ENCODE measurements around the gene NID1. TPM values are rescaled to one million over a fixed set of nuclear protein-coding genes. Genes with fewer than 3 reads are reported as not detected.
"Not testable (repeated sequence)": the region's sequence is repeated elsewhere in the genome, so short reads cannot be mapped to it uniquely, and the experiment has no call there.

NID1 gene
- total RNA-seq, 1 experiment from 2014 or later, result 48.5 TPM

- POLR2A ChIA-PET, result no interaction called here
These were observed 16.8 kb upstream of the NID1 start for GRCh38 chr1:236081546-236082227.

GRCh38 chr1:236079703-236080102 lies 14.8 kb upstream of the NID1 start:
- intact Hi-C loops (cut with micrococcal nuclease; ENCODE audit: unreplicated experiment), result loop anchor here (5.0 kb wide), 1 partner anchor 77 kb away; no protein-coding TSS in a partner anchor
- no TSS peak for BruUV-seq (replicated peaks)
- CTCF ChIA-PET, result no interaction called here

More at GRCh38 chr1:236081546-236082227, 16.8 kb upstream of the NID1 start:
- BruUV-seq (replicated peaks), result no TSS peak
- no peak overlapping the region for H3K27ac Mint-ChIP-seq (ENCODE audit: unreplicated experiment)
- no peak for DNase-seq
- H3K4me3 Mint-ChIP-seq (ENCODE audit: unreplicated experiment), result peak overlapping the region; percentile 8
- intact Hi-C loops (cut with micrococcal nuclease; ENCODE audit: unreplicated experiment), result loop anchor here (5.0 kb wide), 1 partner anchor 79 kb away; no protein-coding TSS in a partner anchor
- no peak for TF ChIP-seq CTCF (IDR thresholded peaks at IDR 0.05; ENCODE audit: insufficient read depth in 1 of 2, low read depth in 1 of 2, low read length in 1 of 2, severe bottlenecking in 1 of 2, unreplicated experiment in 1 of 2)
- no peaks in the 10 kb centered on the region for H3K9me3 Mint-ChIP-seq (ENCODE audit: unreplicated experiment)
- H3K4me3 ChIP-seq (ENCODE audit: low read depth, low read length), result no peak overlapping the region
- H3K4me1 ChIP-seq, result peaks cover 21% of the 10 kb centered on the region
- H3K4me1 Mint-ChIP-seq (ENCODE audit: low read depth, unreplicated experiment), result peaks cover 19% of the 10 kb centered on the region
- CTCF ChIA-PET, result no interaction called here
- no peaks in the 10 kb centered on the region for H3K27me3 ChIP-seq (replicated peaks; ENCODE audit: control insufficient read depth, insufficient read depth, low read length)
- peaks cover 6% of the 10 kb centered on the region for H3K36me3 Mint-ChIP-seq (ENCODE audit: insufficient read depth, unreplicated experiment)
- H3K27me3 Mint-ChIP-seq (ENCODE audit: insufficient read depth, unreplicated experiment), result no peaks in the 10 kb centered on the region
- no peaks in the 10 kb centered on the region for H3K36me3 ChIP-seq (ENCODE audit: control insufficient read depth, insufficient read depth, low read length)
- no peaks in the 10 kb centered on the region for H3K9me3 ChIP-seq

GRCh38 chr1:236078993-236079392 lies 14.1 kb upstream of the NID1 start:
- BruUV-seq (replicated peaks), result no TSS peak
- ChIA-PET POLR2A (no interaction called here), CTCF (no interaction called here)
- Mint-ChIP-seq H3K36me3 (ENCODE audit: insufficient read depth, unreplicated experiment) (peaks cover 6% of the 10 kb centered on the region), H3K4me1 (ENCODE audit: low read depth, unreplicated experiment) (peaks cover 13% of the 10 kb centered on the region), H3K4me3 (ENCODE audit: unreplicated experiment) (no peak overlapping the region), H3K27me3 (ENCODE audit: insufficient read depth, unreplicated experiment) (no peaks in the 10 kb centered on the region), H3K27ac (ENCODE audit: unreplicated experiment) (no peak overlapping the region), H3K9me3 (ENCODE audit: unreplicated experiment) (no peaks in the 10 kb centered on the region)
- TF ChIP-seq CTCF (IDR thresholded peaks at IDR 0.05; ENCODE audit: insufficient read depth in 1 of 2, low read depth in 1 of 2, low read length in 1 of 2, severe bottlenecking in 1 of 2, unreplicated experiment in 1 of 2), result no peak
- no peaks in the 10 kb centered on the region for H3K9me3 ChIP-seq
- H3K36me3 ChIP-seq (ENCODE audit: control insufficient read depth, insufficient read depth, low read length), result no peaks in the 10 kb centered on the region
- H3K4me3 ChIP-seq (ENCODE audit: low read depth, low read length), result no peak overlapping the region
- DNase-seq, result no peak
- intact Hi-C loops (cut with micrococcal nuclease; ENCODE audit: unreplicated experiment), result no loop called here
- no peaks in the 10 kb centered on the region for H3K27me3 ChIP-seq (replicated peaks; ENCODE audit: control insufficient read depth, insufficient read depth, low read length)
- H3K4me1 ChIP-seq, result peaks cover 14% of the 10 kb centered on the region

More at GRCh38 chr1:236079703-236080102, 14.8 kb upstream of the NID1 start:
- POLR2A ChIA-PET, result no interaction called here
- no peak overlapping the region for H3K4me3 ChIP-seq (ENCODE audit: low read depth, low read length)
- H3K9me3 ChIP-seq, result no peaks in the 10 kb centered on the region
- Mint-ChIP-seq H3K4me1 (ENCODE audit: low read depth, unreplicated experiment) (peaks cover 13% of the 10 kb centered on the region), H3K27ac (ENCODE audit: unreplicated experiment) (no peak overlapping the region), H3K36me3 (ENCODE audit: insufficient read depth, unreplicated experiment) (peaks cover 6% of the 10 kb centered on the region), H3K9me3 (ENCODE audit: unreplicated experiment) (no peaks in the 10 kb centered on the region), H3K27me3 (ENCODE audit: insufficient read depth, unreplicated experiment) (no peaks in the 10 kb centered on the region), H3K4me3 (ENCODE audit: unreplicated experiment) (no peak overlapping the region)
- H3K36me3 ChIP-seq (ENCODE audit: control insufficient read depth, insufficient read depth, low read length), result no peaks in the 10 kb centered on the region
- DNase-seq, result no peak
- peaks cover 19% of the 10 kb centered on the region for H3K4me1 ChIP-seq
- H3K27me3 ChIP-seq (replicated peaks; ENCODE audit: control insufficient read depth, insufficient read depth, low read length), result no peaks in the 10 kb centered on the region
- no peak for TF ChIP-seq CTCF (IDR thresholded peaks at IDR 0.05; ENCODE audit: insufficient read depth in 1 of 2, low read depth in 1 of 2, low read length in 1 of 2, severe bottlenecking in 1 of 2, unreplicated experiment in 1 of 2)

DNA sequence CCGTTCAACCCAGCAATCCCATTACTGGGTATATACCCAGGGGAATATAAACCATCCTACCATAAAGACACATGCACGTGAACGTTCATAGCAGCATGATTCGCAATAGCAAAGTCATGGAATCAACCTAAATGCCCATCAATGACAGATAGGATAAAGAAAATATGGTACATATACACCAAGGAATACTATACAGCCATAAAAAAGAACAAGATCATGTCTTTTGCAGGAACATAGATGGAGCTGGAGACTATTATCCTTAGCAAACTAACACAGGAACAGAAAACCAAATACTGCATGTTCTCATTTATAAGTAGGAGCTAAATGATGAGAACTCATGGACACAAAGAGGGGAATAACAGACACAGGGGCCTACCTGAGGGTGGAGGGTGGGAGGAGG lies 13.2 kb upstream of the NID1 start:
- POLR2A ChIA-PET, result not testable (repeated sequence)

More for the DNA sequence above, 13.2 kb upstream of the NID1 start:
- intact Hi-C loops (cut with micrococcal nuclease; ENCODE audit: unreplicated experiment); H3K4me1 Mint-ChIP-seq (ENCODE audit: low read depth, unreplicated experiment); H3K27me3 ChIP-seq (replicated peaks; ENCODE audit: control insufficient read depth, insufficient read depth, low read length); H3K4me3 ChIP-seq (ENCODE audit: low read depth, low read length); H3K27me3 Mint-ChIP-seq (ENCODE audit: insufficient read depth, unreplicated experiment); H3K36me3 Mint-ChIP-seq (ENCODE audit: insufficient read depth, unreplicated experiment); BruUV-seq (replicated peaks); H3K27ac Mint-ChIP-seq (ENCODE audit: unreplicated experiment); DNase-seq; H3K4me1 ChIP-seq; H3K4me3 Mint-ChIP-seq (ENCODE audit: unreplicated experiment); H3K36me3 ChIP-seq (ENCODE audit: control insufficient read depth, insufficient read depth, low read length); H3K9me3 ChIP-seq; H3K9me3 Mint-ChIP-seq (ENCODE audit: unreplicated experiment): not testable (repeated sequence)
- CTCF ChIA-PET, result interaction anchor here (0.8 kb wide), 1 partner anchor 1563 kb away, joined by 5 read pairs; no protein-coding TSS in a partner anchor

All from Caco-2 (cell line).